RWPE1 (cell line): ENCODE measurements around the gene GPC5.

Experiments used
- CTCF ChIA-PET: fragments of 350-600 bp; sonication (Branson Sonifier 250); formaldehyde crosslinking; extraction: SDS; loops from one replicate; lab custom pipeline; 2021; lab: Yijun Ruan, JAX
- POLR2A ChIA-PET: fragments of 400-600 bp; formaldehyde crosslinking; extraction: SDS; loops from one replicate; lab custom pipeline; 2020; ENCODE audit warnings: antibody characterized with exemption; ENCODE audit not compliant: low non-redundant PET; lab: Yijun Ruan, JAX
- DNase-seq: peaks from one replicate; pipeline ENCODE4 v3.0.0; 2012; ENCODE audit warnings: low spot score
- H3K27ac ChIP-seq: fragments of 450-650 bp; 2 replicates; pipeline ENCODE4 v1.5.1; 2017
- CTCF ChIP-seq: fragments of 450-650 bp; conservative IDR thresholded peaks from 2 replicates; pipeline ENCODE4 v1.5.1; 2017; ENCODE audit warnings: low read depth, mild to moderate bottlenecking

Gene GPC5

GRCh38 chr13:92827503-92827902 is 1429.1 kb downstream of the GPC5 start:
- POLR2A ChIA-PET = no interaction called here
- no peak for DNase-seq
- H3K27ac ChIP-seq = no peak overlapping the region
- CTCF ChIA-PET = no interaction called here
- no peak for TF ChIP-seq CTCF

GRCh38 chr13:92829930-92830329 is 1431.5 kb downstream of the GPC5 start:
- CTCF ChIA-PET = no interaction called here
- POLR2A ChIA-PET = no interaction called here
- TF ChIP-seq CTCF = no peak
- DNase-seq = no peak
- no peak overlapping the region for H3K27ac ChIP-seq

GRCh38 chr13:92830821-92831220 is 1432.4 kb downstream of the GPC5 start:
- DNase-seq = no peak
- CTCF ChIA-PET = interaction anchor here (0.6 kb wide), 1 partner anchor 1485 kb away, joined by 3 read pairs; no protein-coding TSS in a partner anchor
- POLR2A ChIA-PET = no interaction called here
- TF ChIP-seq CTCF = no peak
- no peak overlapping the region for H3K27ac ChIP-seq

- no peak overlapping the region for H3K27ac ChIP-seq
- TF ChIP-seq CTCF = no peak
- POLR2A ChIA-PET = interaction anchor here (0.6 kb wide), 1 partner anchor 1972 kb away, joined by 3 read pairs; no protein-coding TSS in a partner anchor
- no peak for DNase-seq
- CTCF ChIA-PET = no interaction called here
These were observed 1434.7 kb downstream of the GPC5 start for GRCh38 chr13:92833071-92833470.

- no peak overlapping the region for H3K27ac ChIP-seq
- ChIA-PET POLR2A (no interaction called here), CTCF (no interaction called here)
- no peak for TF ChIP-seq CTCF
- no peak for DNase-seq
These were observed 1437.8 kb downstream of the GPC5 start for GRCh38 chr13:92836171-92836570.

GRCh38 chr13:92838786-92839185 is 1440.4 kb downstream of the GPC5 start:
- no peak for TF ChIP-seq CTCF
- peak; percentile 13 for DNase-seq
- H3K27ac ChIP-seq = no peak overlapping the region
- ChIA-PET POLR2A (no interaction called here), CTCF (no interaction called here)
